RPMI7951 (cell line): ENCODE results near the gene TRAPPC12. TPM values are rescaled to one million over a fixed set of nuclear protein-coding genes. Genes with fewer than 3 reads are reported as not detected.

ENCODE experiments used
- DNase-seq: peaks from one replicate; pipeline ENCODE4 v3.0.0-alpha.2; 2012; ENCODE audit warnings: low read depth
- total RNA-seq: library from RNA; depleted of rRNA; stranded (reverse); fragments of >200 nt; shearing (Covaris generic); gene quantifications from 2 replicates; pipeline ENCODE4 v1.2.3, GENCODE V29; 2014

The TRAPPC12 gene
- total RNA-seq, 1 experiment from 2014 or later: 53.6 TPM

- no peak for DNase-seq
These were observed 29.3 kb downstream of the TRAPPC12 start for GRCh38 chr2:3408781-3409180.

- DNase-seq: no peak
These were observed 30.2 kb downstream of the TRAPPC12 start for GRCh38 chr2:3409627-3410170.

DNA sequence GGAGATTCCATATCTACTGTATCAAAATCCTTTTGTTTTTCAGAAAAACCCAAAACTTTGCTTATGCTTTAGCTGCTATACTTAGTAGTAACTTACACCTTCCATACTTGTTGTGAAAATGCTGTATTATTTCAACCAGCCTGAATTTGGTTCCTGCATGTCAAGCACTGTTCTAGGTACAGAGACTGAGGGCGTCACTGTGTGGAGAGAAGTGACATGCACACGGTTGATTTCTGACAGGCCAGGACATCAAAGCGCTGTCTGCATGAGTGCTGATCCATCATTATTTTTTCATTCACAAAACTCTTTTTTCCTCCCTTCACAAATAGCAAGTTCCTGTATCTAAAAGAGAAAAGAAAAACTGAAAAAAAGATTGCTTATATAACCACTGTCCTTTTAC is 31.6 kb downstream of the TRAPPC12 start:
- DNase-seq: no peak

DNA sequence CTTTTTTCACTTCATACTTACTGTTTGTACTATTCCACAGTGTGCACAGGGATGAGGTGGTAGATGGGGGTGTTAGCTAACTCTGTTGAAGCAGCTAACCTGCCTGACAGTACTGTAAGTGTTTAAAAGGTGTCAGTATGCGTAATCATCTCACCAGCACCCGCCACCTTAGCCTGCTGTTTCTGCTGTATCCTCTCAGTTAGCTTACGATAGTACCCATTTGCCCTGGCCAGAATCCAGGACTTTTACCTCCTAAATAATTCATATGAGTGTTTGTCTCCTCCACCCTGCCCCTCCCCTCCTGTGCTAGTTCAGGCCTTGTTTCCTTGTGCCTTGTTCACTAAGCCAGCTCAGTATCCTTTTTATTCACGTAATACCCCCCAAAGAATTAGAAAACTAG is 34.2 kb downstream of the TRAPPC12 start:
- no peak for DNase-seq

DNA sequence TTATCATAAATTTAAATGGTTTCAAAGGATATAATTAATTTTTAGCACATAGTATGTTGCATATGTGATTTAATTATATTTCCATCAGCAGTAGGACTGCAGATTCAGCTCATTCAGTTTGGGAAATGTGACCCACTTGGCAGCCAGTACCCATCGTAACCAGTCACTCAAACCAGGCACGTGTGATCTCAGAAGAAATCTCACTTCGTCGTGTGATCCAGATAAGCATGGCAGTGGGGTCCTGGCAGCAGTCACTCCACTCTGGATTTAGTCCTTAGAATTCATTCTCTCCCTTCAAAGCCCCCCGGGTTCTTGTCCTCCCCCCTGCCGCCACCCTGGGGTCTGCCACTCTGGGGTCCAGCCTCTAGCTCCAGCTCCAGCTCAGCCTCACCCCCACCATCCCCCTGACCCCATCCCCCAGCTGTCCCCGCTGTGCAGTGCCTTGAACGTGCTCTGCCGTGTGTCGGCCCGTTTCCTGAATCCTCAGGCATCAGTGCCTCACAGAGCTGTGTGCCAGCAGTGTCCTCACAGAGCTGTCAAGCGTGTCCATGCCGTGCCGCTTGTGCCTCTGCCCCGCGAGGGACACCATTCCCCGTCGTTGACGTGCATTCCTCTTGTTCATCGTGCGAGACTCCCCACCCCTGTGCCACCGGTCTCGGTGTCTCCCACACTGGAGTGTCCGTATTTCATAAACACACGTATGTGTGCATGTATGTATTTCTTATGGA is 34.8 kb downstream of the TRAPPC12 start:
- no peak for DNase-seq

DNA sequence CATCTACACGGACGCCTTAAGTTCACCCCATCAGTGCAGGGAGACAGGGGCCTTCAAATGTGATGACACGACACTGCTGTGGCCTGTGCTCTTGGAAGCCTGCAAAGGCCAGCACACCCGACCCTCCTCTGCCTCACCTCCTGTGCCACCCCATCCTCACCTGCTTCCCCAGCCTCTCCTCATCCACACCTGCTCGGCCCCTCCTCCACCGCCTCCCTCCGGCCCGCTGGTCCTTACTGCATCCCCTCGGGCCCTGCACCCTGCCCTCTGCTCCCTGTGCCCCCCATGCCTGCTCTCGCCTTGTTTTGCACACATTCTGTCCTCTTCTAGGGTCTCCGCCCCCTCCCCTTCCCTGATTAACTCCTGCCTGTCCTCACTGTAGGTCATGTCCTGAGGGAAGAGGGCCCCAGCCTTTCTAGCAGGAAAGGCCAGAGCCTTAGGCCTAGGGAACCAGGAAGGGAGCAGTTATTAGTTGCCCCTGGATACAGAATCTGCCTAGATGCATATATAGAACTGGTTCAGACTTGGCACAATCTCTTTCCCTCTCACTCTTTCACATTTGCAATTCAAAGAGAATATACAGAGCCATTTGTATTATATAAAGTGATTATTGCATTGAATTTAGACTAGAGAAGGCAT is 39.4 kb downstream of the TRAPPC12 start:
- no peak for DNase-seq

DNA sequence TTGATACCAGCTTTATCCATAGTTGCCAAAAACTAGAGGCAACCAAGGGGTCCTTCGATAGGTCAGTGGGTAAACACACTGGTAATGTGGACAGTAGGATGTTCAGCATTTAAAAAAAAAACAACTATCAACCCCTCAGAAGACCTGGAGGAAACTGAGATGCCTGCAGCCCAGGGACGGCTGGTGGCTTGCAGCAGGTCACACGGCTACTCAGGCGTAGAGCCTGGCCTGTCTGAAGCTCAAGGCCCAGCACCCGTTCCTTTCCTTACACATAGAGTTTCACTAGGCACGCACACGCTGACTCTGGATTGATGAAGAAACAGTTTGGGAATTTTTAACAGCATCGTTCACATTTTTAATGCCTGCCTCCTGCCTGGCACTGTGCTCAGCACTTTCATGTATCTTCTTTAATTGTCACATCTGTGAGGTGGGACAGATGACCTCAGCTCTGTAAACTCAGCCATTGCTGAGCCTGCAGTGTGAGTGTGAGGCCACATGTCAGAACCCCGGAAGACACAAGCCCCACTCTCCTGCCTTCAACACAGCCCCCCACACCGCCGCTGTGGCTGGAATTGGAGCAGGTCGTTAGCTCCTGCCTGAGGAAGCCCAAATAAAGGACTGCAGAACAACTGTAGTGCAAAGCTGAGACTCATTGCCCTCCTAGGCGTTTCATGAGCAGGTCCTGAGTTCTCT is 40.7 kb downstream of the TRAPPC12 start:
- DNase-seq: no peak

DNA sequence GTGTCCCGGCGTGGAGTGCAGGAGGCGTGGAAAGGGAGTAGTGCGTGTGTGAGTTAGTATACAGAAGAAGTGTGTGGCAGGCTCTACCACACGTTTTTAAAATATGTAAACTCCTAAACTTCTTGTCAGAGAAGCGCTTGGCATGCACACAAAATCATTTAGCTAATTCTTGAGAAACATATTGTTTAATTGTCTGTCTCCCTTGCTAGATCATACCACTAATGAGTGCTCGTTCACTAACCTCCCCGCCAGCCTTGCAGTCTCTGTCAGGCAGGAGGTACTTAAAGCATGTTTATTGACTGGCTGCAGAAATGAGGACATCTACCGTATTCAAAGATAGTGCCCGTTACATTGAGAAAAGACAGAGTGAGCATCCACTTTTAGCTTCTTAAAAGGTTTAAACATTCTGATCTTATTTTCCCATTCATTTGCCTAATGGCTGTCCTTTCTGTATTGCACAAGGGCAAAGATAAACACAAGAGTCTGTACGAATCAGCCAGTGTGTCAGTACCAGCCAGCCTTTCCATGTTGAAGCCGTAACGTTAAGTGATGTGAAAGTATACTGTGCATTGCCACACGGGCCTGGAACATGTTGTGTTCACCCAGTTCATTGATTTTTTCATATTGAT is 41.4 kb downstream of the TRAPPC12 start:
- no peak for DNase-seq

- DNase-seq: no peak
These were observed 42.1 kb downstream of the TRAPPC12 start for GRCh38 chr2:3421580-3421979.

DNA sequence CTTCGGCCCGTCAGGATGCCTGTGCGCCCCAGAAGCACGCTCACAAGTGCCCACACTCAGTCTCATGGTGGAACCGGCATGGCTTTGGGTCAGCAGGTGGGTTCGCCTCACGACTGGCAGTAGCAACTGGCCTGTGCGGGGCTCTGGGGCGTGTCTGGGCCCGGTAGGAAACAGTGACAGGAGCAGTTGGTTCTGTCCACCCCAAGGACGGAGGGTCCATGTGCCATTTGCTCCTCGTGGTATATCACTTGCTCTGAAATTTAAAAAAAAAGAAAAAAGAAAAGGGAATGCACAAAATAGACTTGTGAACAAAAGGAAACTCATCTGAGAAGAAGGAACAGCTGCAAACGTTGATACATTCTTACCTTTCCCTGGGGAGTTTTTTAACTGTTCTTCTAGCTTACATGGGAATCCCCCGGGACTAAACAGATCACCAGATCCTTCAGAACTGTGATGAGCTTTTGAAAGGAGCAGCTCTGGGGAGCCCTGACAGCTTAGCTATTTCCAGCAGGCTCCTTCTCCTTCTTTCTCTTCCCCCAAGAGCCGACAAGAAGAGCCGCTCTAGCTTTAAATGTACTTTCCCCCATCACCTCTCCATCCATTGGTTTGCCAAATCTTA is 42.8 kb downstream of the TRAPPC12 start:
- DNase-seq: no peak

- peak; percentile 47 for DNase-seq
These were observed 44.1 kb downstream of the TRAPPC12 start for GRCh38 chr2:3423492-3424170.

GRCh38 chr2:3424171-3424795 is 44.8 kb downstream of the TRAPPC12 start:
- no peak for DNase-seq

GRCh38 chr2:3426615-3427014 is 47.1 kb downstream of the TRAPPC12 start:
- no peak for DNase-seq

GRCh38 chr2:3427272-3427671 is 47.8 kb downstream of the TRAPPC12 start:
- DNase-seq: no peak

GRCh38 chr2:3428577-3428976 is 49.1 kb downstream of the TRAPPC12 start:
- no peak for DNase-seq

- DNase-seq: no peak
These were observed 49.6 kb downstream of the TRAPPC12 start for GRCh38 chr2:3429066-3429610.

- no peak for DNase-seq
These were observed 50.7 kb downstream of the TRAPPC12 start for GRCh38 chr2:3430172-3430571.

DNA sequence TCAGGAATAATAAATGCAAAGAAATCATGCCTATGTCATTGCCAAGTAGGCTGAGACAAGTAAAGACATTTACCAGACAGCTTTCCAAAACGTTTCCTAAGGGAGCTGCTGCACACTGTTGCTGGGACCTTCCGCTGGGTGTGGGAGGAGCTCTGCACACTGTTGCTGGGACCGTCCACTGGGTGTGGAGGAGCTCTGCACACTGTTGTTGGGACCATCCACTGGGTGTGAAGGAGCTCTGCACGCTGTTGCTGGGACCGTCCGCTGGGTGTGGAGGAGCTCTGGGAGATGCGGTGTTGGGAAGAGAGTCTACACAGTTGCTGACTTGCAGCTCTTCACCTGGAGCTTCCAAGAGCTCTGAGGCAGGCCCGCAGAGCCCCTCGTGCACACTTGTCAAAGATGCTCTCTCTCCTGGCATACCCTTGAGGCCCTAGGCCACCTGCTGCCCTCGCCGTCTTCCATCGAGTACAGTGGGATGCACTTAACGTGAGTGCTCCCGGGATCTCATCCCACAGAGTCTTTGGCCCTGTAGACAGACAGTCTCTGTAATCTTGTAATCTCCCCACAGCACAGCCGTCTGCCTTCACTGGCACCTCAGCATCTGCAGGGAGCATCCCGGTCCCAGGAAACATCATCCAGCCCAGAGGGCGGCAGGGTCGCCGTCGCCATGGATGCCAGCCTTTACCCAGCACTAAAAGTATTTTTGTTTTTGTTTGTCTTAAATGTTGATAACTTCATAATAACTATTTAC is 51.4 kb downstream of the TRAPPC12 start:
- no peak for DNase-seq

- DNase-seq: no peak
These were observed 52.6 kb downstream of the TRAPPC12 start for GRCh38 chr2:3432067-3432466.
